Liver (tissue), 3 donors: Measurements from ENCODE around the gene FADS6.

Source experiments
- HNF4A ChIP-seq, 2 donors: conservative IDR thresholded peaks; 2 replicates each; pipeline ENCODE4 v1.6.1; 2016; ENCODE audit warnings: antibody characterized with exemption in 2 of 2, mild to moderate bottlenecking in 2 of 2
- JUND ChIP-seq, 2 donors: IDR thresholded peaks; 2 replicates each; pipeline ENCODE4 v1.6.1; 2016; ENCODE audit warnings: antibody characterized with exemption in 2 of 2
- YY1 ChIP-seq: IDR thresholded peaks from 2 replicates; pipeline ENCODE4 v1.6.1; 2016; ENCODE audit warnings: antibody characterized with exemption, mild to moderate bottlenecking
- TF ChIP-seq, protein P1 (sequence below): IDR thresholded peaks from 2 replicates; pipeline ENCODE4 v1.6.1; 2016; ENCODE audit warnings: antibody characterized with exemption, mild to moderate bottlenecking
- TF ChIP-seq, protein P2 (sequence below): fragments of 150-350 bp; IDR thresholded peaks from 2 replicates; pipeline ENCODE4 v1.5.1; 2017; ENCODE audit warnings: improper control_type of control experiment, low read depth, low read length; ENCODE audit not compliant: missing input control
- TF ChIP-seq, protein P3 (sequence below): IDR thresholded peaks from 2 replicates; pipeline ENCODE4 v1.6.1; 2016; ENCODE audit warnings: antibody characterized with exemption
- donor health status: healthy.
- donor health status: healthy.

DNA sequence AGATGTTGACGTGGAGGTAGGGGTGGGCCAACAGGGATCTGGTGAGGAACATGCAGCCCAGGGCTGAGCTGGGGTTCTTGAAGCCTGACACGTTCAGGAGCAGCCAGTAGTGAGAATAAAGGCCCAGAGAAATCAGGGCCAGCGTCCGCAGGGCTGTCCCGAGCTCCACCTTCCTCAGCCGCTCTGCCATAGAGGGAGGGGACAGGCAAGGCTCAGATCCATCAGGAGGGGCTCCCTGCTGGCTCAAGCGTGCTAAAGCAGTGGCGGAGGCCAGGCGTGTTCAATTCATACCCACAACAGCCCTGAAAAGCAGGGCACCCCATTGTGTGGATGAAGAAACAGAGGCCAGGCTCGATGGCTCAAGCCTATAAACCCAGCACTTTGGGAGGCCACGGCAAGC is 12.4 kb downstream of the FADS6 start:
- TF ChIP-seq, protein P1, sequence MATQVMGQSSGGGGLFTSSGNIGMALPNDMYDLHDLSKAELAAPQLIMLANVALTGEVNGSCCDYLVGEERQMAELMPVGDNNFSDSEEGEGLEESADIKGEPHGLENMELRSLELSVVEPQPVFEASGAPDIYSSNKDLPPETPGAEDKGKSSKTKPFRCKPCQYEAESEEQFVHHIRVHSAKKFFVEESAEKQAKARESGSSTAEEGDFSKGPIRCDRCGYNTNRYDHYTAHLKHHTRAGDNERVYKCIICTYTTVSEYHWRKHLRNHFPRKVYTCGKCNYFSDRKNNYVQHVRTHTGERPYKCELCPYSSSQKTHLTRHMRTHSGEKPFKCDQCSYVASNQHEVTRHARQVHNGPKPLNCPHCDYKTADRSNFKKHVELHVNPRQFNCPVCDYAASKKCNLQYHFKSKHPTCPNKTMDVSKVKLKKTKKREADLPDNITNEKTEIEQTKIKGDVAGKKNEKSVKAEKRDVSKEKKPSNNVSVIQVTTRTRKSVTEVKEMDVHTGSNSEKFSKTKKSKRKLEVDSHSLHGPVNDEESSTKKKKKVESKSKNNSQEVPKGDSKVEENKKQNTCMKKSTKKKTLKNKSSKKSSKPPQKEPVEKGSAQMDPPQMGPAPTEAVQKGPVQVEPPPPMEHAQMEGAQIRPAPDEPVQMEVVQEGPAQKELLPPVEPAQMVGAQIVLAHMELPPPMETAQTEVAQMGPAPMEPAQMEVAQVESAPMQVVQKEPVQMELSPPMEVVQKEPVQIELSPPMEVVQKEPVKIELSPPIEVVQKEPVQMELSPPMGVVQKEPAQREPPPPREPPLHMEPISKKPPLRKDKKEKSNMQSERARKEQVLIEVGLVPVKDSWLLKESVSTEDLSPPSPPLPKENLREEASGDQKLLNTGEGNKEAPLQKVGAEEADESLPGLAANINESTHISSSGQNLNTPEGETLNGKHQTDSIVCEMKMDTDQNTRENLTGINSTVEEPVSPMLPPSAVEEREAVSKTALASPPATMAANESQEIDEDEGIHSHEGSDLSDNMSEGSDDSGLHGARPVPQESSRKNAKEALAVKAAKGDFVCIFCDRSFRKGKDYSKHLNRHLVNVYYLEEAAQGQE = no peak
- TF ChIP-seq, protein P2, sequence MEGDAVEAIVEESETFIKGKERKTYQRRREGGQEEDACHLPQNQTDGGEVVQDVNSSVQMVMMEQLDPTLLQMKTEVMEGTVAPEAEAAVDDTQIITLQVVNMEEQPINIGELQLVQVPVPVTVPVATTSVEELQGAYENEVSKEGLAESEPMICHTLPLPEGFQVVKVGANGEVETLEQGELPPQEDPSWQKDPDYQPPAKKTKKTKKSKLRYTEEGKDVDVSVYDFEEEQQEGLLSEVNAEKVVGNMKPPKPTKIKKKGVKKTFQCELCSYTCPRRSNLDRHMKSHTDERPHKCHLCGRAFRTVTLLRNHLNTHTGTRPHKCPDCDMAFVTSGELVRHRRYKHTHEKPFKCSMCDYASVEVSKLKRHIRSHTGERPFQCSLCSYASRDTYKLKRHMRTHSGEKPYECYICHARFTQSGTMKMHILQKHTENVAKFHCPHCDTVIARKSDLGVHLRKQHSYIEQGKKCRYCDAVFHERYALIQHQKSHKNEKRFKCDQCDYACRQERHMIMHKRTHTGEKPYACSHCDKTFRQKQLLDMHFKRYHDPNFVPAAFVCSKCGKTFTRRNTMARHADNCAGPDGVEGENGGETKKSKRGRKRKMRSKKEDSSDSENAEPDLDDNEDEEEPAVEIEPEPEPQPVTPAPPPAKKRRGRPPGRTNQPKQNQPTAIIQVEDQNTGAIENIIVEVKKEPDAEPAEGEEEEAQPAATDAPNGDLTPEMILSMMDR = no peak
- TF ChIP-seq HNF4A (conservative IDR thresholded peaks at IDR 0.05) (no peak), YY1 (no peak), JUND (IDR thresholded peaks at IDR 0.05) (no peak)
- TF ChIP-seq, protein P3, sequence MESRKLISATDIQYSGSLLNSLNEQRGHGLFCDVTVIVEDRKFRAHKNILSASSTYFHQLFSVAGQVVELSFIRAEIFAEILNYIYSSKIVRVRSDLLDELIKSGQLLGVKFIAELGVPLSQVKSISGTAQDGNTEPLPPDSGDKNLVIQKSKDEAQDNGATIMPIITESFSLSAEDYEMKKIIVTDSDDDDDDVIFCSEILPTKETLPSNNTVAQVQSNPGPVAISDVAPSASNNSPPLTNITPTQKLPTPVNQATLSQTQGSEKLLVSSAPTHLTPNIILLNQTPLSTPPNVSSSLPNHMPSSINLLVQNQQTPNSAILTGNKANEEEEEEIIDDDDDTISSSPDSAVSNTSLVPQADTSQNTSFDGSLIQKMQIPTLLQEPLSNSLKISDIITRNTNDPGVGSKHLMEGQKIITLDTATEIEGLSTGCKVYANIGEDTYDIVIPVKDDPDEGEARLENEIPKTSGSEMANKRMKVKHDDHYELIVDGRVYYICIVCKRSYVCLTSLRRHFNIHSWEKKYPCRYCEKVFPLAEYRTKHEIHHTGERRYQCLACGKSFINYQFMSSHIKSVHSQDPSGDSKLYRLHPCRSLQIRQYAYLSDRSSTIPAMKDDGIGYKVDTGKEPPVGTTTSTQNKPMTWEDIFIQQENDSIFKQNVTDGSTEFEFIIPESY = no peak
